Right lobe of liver (tissue), 6 donors: ENCODE data around the gene PCNA. TPM values are rescaled to one million over a fixed set of nuclear protein-coding genes. Genes with fewer than 3 reads are reported as not detected.

Experiments
- ATAC-seq, 4 donors: fragments of 200-7000 bp; cut with Tn5 transposase; one replicate each; pipeline ENCODE4 v1.9.1; 2020; ENCODE audit warnings: mild to moderate bottlenecking in 4 of 4, moderate library complexity in 4 of 4
- DNase-seq, 3 donors: peaks; one replicate each; pipeline ENCODE4 v3.0.0-alpha.2; 2020
- H3K27ac ChIP-seq, 3 donors: fragments of 200-600 bp; one replicate each; pipeline ENCODE4 v1.8.0; 2022
- H3K27me3 ChIP-seq, 2 donors: fragments of 200-600 bp; one replicate each; pipeline ENCODE4 v1.8.0; 2022
- H3K36me3 ChIP-seq, 4 donors: fragments of 200-600 bp; sonication (generic) in 1 of 4; one replicate each; pipeline versions ENCODE4 v1.5.1 to v1.8.0; 2017 to 2022; ENCODE audit warnings: control low read depth in 1 of 4
- H3K4me1 ChIP-seq, 4 donors: fragments of 200-600 bp; sonication (generic) in 1 of 4; one replicate each; pipeline versions ENCODE4 v1.5.1 to v1.8.0; 2017 to 2022; ENCODE audit warnings: control low read depth in 1 of 4
- H3K4me3 ChIP-seq, 3 donors: fragments of 200-600 bp; one replicate each; pipeline ENCODE4 v1.8.0; 2022
- H3K9me3 ChIP-seq, 4 donors: fragments of 200-600 bp; sonication (generic) in 1 of 4; one replicate each; pipeline versions ENCODE4 v1.5.1 to v1.8.0; 2017 to 2022; ENCODE audit warnings: control low read depth in 1 of 4
- POLR2A ChIP-seq: fragments of 450-650 bp; IDR thresholded peaks from one replicate; pipeline ENCODE4 v1.6.1; 2017; ENCODE audit warnings: antibody characterized with exemption, mild to moderate bottlenecking
- WGBS: methylation state at CpG from one replicate; pipeline ENCODE4 v1.1.6; 2018; ENCODE audit warnings: low coverage, low lambda C conversion rate; ENCODE audit not compliant: insufficient coverage; ENCODE audit errors: missing lambda C conversion rate; 5-methylcytosine and 5-hydroxymethylcytosine counted together
- intact Hi-C, 2 donors: fragments of 100-400 bp; cut with DNase I; formaldehyde crosslinking; loops; one replicate each; pipeline versions ENCODE4 v1.11.2 to v1.14.1; 2022
- total RNA-seq, 6 experiments: library from RNA; depleted of rRNA in 2 of 6; stranded (reverse); fragments of >200 nt in 2 of 6; fragmentation: NEBNext Ultra II Directional in 3 of 6; extraction: Animal tissue kit (Norgen Biotek cat#: 25700) in 3 of 6; gene quantifications; one replicate each; pipeline versions ENCODE4 v1.1.0 to v1.2.4, GENCODE V29; 2016 to 2023
- TF ChIP-seq, protein P1 (sequence below), 4 donors: fragments of 200-600 bp in 3 of 4; fragments of 450-650 bp in 1 of 4; IDR thresholded peaks; one replicate each; pipeline versions ENCODE4 v1.5.1 to v1.8.0; 2016 to 2022; ENCODE audit warnings: antibody characterized with exemption in 4 of 4, mild to moderate bottlenecking in 2 of 4
- donor health status: DM: no; HTN: yes; CAD: no.
- donor health status: DM: no; HTN: no; CAD: no.
- donor health status: DM: no; HTN: no; CAD: no.
- donor health status: DM: no; HTN: yes; CAD: no.
- donor health status: DM: no; HTN: yes; CAD: no.

Gene PCNA
- total RNA-seq, 6 experiments from 2014 or later, result 14.8 to 56.1 (median 16.1) TPM

DNA sequence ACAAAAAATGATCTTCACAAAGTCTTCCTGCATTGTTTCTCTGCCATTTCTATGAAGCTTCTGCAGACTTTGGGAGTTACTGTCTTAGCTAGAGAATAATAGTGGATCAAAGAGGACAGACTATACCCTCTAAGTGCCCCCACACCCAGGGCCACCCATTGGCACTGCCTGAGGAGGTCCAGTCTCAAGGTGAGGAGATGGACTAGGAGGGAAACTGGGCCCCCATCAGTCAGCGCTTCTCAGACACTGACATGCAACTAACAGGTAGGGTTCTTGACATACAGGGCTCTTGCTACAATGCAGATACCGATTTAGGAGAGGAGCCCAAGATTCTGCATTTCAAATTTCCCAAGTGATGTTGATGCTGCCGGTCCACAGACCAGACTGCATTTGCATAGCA is 24.3 kb downstream of the PCNA start:
- WGBS, result no CpG with 5 or more reads among the region's 3 CpGs
- ATAC-seq (no peak), DNase-seq (no peak)
- Histone ChIP-seq H3K27ac (no peak overlapping the region), H3K9me3 (no peaks in the 10 kb centered on the region), H3K27me3 (no peaks in the 10 kb centered on the region), H3K4me1 (no peaks in the 10 kb centered on the region), H3K4me3 (no peak overlapping the region), H3K36me3 (peaks cover 0 to 16% (median 2%) of the 10 kb centered on the region in 4 donors)
- TF ChIP-seq, protein P1, sequence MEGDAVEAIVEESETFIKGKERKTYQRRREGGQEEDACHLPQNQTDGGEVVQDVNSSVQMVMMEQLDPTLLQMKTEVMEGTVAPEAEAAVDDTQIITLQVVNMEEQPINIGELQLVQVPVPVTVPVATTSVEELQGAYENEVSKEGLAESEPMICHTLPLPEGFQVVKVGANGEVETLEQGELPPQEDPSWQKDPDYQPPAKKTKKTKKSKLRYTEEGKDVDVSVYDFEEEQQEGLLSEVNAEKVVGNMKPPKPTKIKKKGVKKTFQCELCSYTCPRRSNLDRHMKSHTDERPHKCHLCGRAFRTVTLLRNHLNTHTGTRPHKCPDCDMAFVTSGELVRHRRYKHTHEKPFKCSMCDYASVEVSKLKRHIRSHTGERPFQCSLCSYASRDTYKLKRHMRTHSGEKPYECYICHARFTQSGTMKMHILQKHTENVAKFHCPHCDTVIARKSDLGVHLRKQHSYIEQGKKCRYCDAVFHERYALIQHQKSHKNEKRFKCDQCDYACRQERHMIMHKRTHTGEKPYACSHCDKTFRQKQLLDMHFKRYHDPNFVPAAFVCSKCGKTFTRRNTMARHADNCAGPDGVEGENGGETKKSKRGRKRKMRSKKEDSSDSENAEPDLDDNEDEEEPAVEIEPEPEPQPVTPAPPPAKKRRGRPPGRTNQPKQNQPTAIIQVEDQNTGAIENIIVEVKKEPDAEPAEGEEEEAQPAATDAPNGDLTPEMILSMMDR (IDR thresholded peaks at IDR 0.05), result no peak
- TF ChIP-seq POLR2A, result no peak
- intact Hi-C loops, result no loop called here

DNA sequence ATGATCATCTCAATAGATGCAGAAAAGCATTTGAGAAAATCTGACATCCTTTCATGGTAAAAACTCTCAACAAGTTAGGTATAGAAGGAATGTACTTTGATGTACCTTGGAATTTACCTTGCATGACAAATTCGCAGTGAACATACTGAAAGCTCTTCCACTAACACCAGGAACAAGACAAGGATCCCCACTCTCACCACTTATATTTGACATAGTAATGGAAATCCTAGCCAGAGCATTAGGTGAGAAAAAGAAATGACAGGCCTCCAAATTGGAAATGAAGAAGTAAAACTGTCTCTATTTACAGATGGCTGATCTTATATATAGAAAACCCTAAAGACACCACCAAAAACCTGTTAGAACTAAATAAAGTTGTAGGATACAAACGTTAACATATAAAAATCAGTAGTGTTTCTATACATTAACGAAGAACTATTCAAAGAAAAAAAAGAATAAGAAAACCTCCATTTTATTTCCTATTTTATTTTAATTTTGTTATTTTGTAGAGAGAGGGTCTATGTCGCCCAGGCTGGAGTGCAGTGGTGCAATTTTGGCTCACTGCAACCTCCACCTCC is 26.9 kb downstream of the PCNA start:
- H3K27ac ChIP-seq, result no peak overlapping the region
- TF ChIP-seq POLR2A, result no peak
- TF ChIP-seq, protein P1 (IDR thresholded peaks at IDR 0.05), result no peak
- intact Hi-C loops, result no loop called here
- no peaks in the 10 kb centered on the region for H3K4me1 ChIP-seq
- H3K27me3 ChIP-seq, result no peaks in the 10 kb centered on the region
- no peak for DNase-seq
- ATAC-seq, result no peak
- 75% methylated on average over 4 of the region's 4 CpGs for WGBS
- no peak overlapping the region for H3K4me3 ChIP-seq
- H3K9me3 ChIP-seq, result no peaks in the 10 kb centered on the region
- H3K36me3 ChIP-seq, result no peaks in the 10 kb centered on the region

DNA sequence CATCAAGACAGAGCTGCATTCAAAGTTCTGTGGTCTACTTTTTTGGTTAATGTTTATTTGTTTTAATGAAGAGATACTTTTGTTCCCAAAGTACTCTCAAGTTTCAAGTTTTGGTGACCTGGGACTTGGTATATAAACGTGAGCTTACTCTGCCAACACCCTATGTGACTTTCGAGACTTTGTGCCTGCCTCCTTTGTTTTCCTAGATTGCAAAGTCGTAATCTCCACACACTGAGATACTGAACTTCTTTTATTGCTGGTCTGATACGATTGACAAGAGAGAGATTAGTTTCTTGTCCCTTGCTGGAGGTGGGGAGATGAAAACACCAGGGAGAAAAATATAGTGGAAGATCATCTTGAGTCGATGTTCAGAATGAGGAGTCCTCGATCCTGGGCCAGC is 27.9 kb downstream of the PCNA start:
- H3K27ac ChIP-seq, result no peak overlapping the region

DNA sequence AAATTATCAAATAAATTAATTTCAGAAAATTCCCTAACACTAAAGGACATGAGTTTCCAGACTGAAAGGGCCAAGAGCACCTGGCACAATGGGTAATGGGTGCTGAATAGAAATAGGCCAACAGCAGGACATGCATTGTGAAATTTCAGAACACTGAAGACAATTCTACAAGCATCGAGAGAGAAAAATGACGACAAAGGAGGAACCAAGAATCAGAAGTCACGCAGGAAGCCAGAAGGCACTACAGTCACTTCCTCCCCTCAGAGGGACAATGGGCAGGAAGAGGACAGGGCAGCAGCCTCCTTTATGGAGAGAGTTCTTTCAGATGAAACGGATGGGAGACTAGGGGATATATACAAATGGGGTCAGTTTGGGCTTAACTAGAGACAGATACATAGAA is 29.6 kb downstream of the PCNA start:
- Histone ChIP-seq H3K27me3 (no peaks in the 10 kb centered on the region), H3K4me3 (no peak overlapping the region), H3K9me3 (no peaks in the 10 kb centered on the region), H3K36me3 (no peaks in the 10 kb centered on the region), H3K27ac (peak overlapping the region; percentile 58 to 85 (median 72)), H3K4me1 (no peaks in the 10 kb centered on the region)
- peak; percentile 63 to 89 (median 86) for ATAC-seq
- intact Hi-C loops, result no loop called here
- DNase-seq, result peak in 1 of 3 donors; percentile 52
- 32% methylated on average over 4 of the region's 4 CpGs for WGBS
- peak; percentile 19 for TF ChIP-seq POLR2A
- TF ChIP-seq, protein P1 (IDR thresholded peaks at IDR 0.05), result no peak

More for the DNA sequence above, 27.9 kb downstream of the PCNA start:
- TF ChIP-seq, protein P1 (IDR thresholded peaks at IDR 0.05), result no peak
- no peak for TF ChIP-seq POLR2A
- Histone ChIP-seq H3K4me3 (no peak overlapping the region), H3K4me1 (no peaks in the 10 kb centered on the region), H3K9me3 (no peaks in the 10 kb centered on the region), H3K36me3 (no peaks in the 10 kb centered on the region), H3K27me3 (no peaks in the 10 kb centered on the region)
- ATAC-seq (no peak), DNase-seq (no peak)
- WGBS, result 82% methylated on average over 6 of the region's 6 CpGs
- intact Hi-C loops, result no loop called here
